B cell (primary cell): Measurements from ENCODE around the gene RAD51B. TPM values are rescaled to one million over a fixed set of nuclear protein-coding genes. Genes with fewer than 3 reads are reported as not detected.

Source experiments
- ATAC-seq: fragments of 200-7000 bp; cut with Tn5 transposase; one replicate; pipeline ENCODE4 v1.10.0; 2021; ENCODE audit warnings: low read depth, mild to moderate bottlenecking, moderate number of reproducible peaks, moderate library complexity
- CTCF ChIA-PET: fragments of 350-600 bp; sonication (Branson Sonifier 250); formaldehyde crosslinking; loops from one replicate; lab custom pipeline; 2021; ENCODE audit warnings: antibody characterized with exemption, inconsistent platforms; lab: Charles Lee
- POLR2A ChIA-PET: fragments of 350-600 bp; sonication (Branson Sonifier 250); formaldehyde crosslinking; loops from one replicate; lab custom pipeline; 2021; ENCODE audit warnings: antibody characterized with exemption; lab: Charles Lee
- DNase-seq: peaks from one replicate; pipeline ENCODE4 v3.0.0; 2013
- H2AFZ ChIP-seq: 2 replicates; pipeline ENCODE4 v1.6.1; 2012; ENCODE audit warnings: mild to moderate bottlenecking, low read depth, low read length; ENCODE audit not compliant: insufficient read depth, poor library complexity, severe bottlenecking
- H3K27ac ChIP-seq, 2 donors: 1 replicate in 1 of 2; 2 replicates in 1 of 2; pipeline ENCODE4 v1.5.1; 2012 to 2013; ENCODE audit warnings: low read length in 2 of 2, mild to moderate bottlenecking in 2 of 2, moderate library complexity in 1 of 2
- H3K27me3 ChIP-seq, 4 experiments: fragments of 200-600 bp in 1 of 4; sonication (generic) in 1 of 4; replicated peaks in 1 of 4; 1 replicate in 2 of 4; 2 replicates in 2 of 4; pipeline versions ENCODE4 v1.6.1 to v1.7.0; 2013 to 2016; ENCODE audit warnings: low read length in 3 of 4, mild to moderate bottlenecking in 2 of 4, mixed read lengths in 1 of 4, moderate library complexity in 1 of 4; ENCODE audit not compliant: insufficient read depth in 4 of 4, control insufficient read depth in 3 of 4; ENCODE audit errors: control extremely low read depth in 1 of 4
- H3K36me3 ChIP-seq, 2 experiments: replicated peaks in 1 of 2; 1 replicate in 1 of 2; 2 replicates in 1 of 2; pipeline versions ENCODE4 v1.6.1 to v1.7.1; 2013; ENCODE audit warnings: low read length in 1 of 2; ENCODE audit not compliant: insufficient read depth in 2 of 2, control insufficient read depth in 1 of 2; ENCODE audit errors: control extremely low read depth in 1 of 2, extremely low read depth in 1 of 2
- H3K4me1 ChIP-seq, 2 donors: fragments of 200-600 bp in 1 of 2; sonication (generic) in 1 of 2; 1 replicate in 1 of 2; 2 replicates in 1 of 2; pipeline versions ENCODE4 v1.5.1 to v1.6.1; 2013 to 2017; ENCODE audit warnings: low read length in 2 of 2; ENCODE audit not compliant: control insufficient read depth in 2 of 2, insufficient read depth in 2 of 2
- H3K4me2 ChIP-seq: replicated peaks from 2 replicates; pipeline ENCODE3; 2012; ENCODE audit warnings: mild to moderate bottlenecking, low read depth, low read length; ENCODE audit not compliant: poor library complexity, severe bottlenecking
- H3K4me3 ChIP-seq, 5 experiments: fragments of 200-600 bp in 1 of 5; sonication (generic) in 1 of 5; 1 replicate in 3 of 5; 2 replicates in 2 of 5; pipeline versions ENCODE4 v1.5.1 to v1.7.0; 2011 to 2016; ENCODE audit warnings: low read length in 4 of 5, mild to moderate bottlenecking in 4 of 5, low read depth in 2 of 5, control low read depth in 1 of 5, moderate library complexity in 1 of 5; ENCODE audit not compliant: insufficient read depth in 1 of 5; ENCODE audit errors: control extremely low read depth in 1 of 5, extremely low read depth in 1 of 5
- H3K79me2 ChIP-seq: fragments of 200-600 bp; sonication (generic); one replicate; pipeline ENCODE4 v1.6.0; 2016; ENCODE audit warnings: low read length; ENCODE audit not compliant: control insufficient read depth, insufficient read depth
- H3K9ac ChIP-seq: fragments of 200-600 bp; sonication (generic); 2 replicates; pipeline ENCODE4 v1.6.1; 2017; ENCODE audit warnings: mild to moderate bottlenecking, low read length, moderate library complexity
- H3K9me3 ChIP-seq, 3 donors: one replicate each; pipeline versions ENCODE4 v1.6.1 to v1.7.1; 2013; ENCODE audit warnings: low read length in 2 of 3; ENCODE audit not compliant: control insufficient read depth in 2 of 3, insufficient read depth in 1 of 3; ENCODE audit errors: control extremely low read depth in 1 of 3
- H4K20me1 ChIP-seq: 2 replicates; pipeline ENCODE4 v1.6.0; 2012; ENCODE audit warnings: mild to moderate bottlenecking, low read length; ENCODE audit not compliant: insufficient read depth, control insufficient read depth, poor library complexity, severe bottlenecking
- H3K27ac Mint-ChIP-seq: one replicate; pipeline ENCODE4 v1.8.0; 2021; ENCODE audit warnings: mixed read lengths
- H3K27me3 Mint-ChIP-seq: one replicate; pipeline ENCODE4 v1.8.0; 2021; ENCODE audit warnings: mixed read lengths
- H3K4me1 Mint-ChIP-seq: one replicate; pipeline ENCODE4 v1.8.0; 2021; ENCODE audit warnings: mixed read lengths
- H3K4me3 Mint-ChIP-seq: one replicate; pipeline ENCODE4 v1.8.0; 2021; ENCODE audit warnings: mixed read lengths
- H3K9me3 Mint-ChIP-seq: one replicate; pipeline ENCODE4 v1.8.0; 2022; ENCODE audit warnings: mixed read lengths; ENCODE audit not compliant: insufficient read depth
- EZH2 ChIP-seq: IDR thresholded peaks from 2 replicates; pipeline ENCODE4 v1.6.1; 2012; ENCODE audit warnings: borderline replicate concordance, low read depth, mild to moderate bottlenecking, moderate library complexity, low read length; ENCODE audit not compliant: insufficient read depth, poor library complexity, severe bottlenecking
- WGBS: methylation state at CpG from one replicate; pipeline ENCODE4 v1.1.5; 2013; ENCODE audit warnings: missing lambda C conversion rate; ENCODE audit not compliant: insufficient coverage; 5-methylcytosine and 5-hydroxymethylcytosine counted together
- intact Hi-C: fragments of 100-400 bp; cut with micrococcal nuclease; formaldehyde crosslinking; loops from one replicate; pipeline ENCODE4 v1.10.0; 2022
- polyA plus RNA-seq: library from polyadenylated mRNA; depleted of rRNA; stranded (reverse); fragments of >200 nt; gene quantifications from 2 replicates; pipeline ENCODE4 v1.2.3, GENCODE V29; 2012
- total RNA-seq, 2 donors: library from RNA; stranded (reverse); fragments of 120-200 nt in 1 of 2; gene quantifications; 1 replicate in 1 of 2; 2 replicates in 1 of 2; pipeline versions ENCODE4 v1.2.3 to v1.2.4, GENCODE V29; 2013 to 2022
- TF ChIP-seq, protein P1 (sequence below): fragments of 200-600 bp; IDR thresholded peaks from one replicate; pipeline ENCODE4 v1.8.0; 2022; ENCODE audit warnings: antibody characterized with exemption, mild to moderate bottlenecking

Gene RAD51B
- total and polyA plus RNA-seq, 2 donors (not counting 1 experiment from before 2014, with no cell fraction given) = 6.5 to 60.6 TPM

GRCh38 chr14:68584786-68585185, 765.2 kb downstream of the RAD51B start:
- H3K4me3 ChIP-seq = no peak overlapping the region

DNA sequence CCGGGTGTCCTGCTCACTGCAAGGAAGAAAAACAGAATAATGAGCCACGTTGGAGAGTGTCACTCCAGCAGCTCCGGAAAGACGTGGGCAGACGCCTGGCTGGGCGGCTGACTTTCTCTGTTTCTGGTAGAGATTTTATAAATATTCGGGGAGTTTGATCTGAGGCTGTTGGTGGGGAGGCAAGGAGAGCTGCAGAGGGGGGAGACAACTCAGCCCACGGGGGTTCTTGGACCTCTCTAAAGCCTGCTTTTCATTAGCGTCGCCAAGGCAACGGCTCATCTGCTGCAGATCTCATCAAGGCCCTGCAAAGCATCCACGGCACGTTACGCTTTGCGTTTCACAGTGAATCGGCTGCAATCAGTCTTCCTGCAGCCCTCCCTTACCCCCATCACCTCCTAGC, 766.1 kb downstream of the RAD51B start:
- Histone ChIP-seq H3K9me3 (peaks cover 0 to 3% (median 0%) of the 10 kb centered on the region in 3 donors), H3K9ac (no peak overlapping the region), H2AFZ (no peak overlapping the region), H3K4me3 (no peak overlapping the region), H3K4me2 (no peak overlapping the region), H3K4me1 (no peaks in the 10 kb centered on the region), H3K27me3 (no peaks in the 10 kb centered on the region), H3K36me3 (no peaks in the 10 kb centered on the region), H3K27ac (no peak overlapping the region), H3K79me2 (no peaks in the 10 kb centered on the region), H4K20me1 (no peaks in the 10 kb centered on the region)
- no peak overlapping the region for H3K4me3 Mint-ChIP-seq
- H3K27ac Mint-ChIP-seq = no peak overlapping the region
- H3K27me3 Mint-ChIP-seq = no peaks in the 10 kb centered on the region
- H3K4me1 Mint-ChIP-seq = no peaks in the 10 kb centered on the region
- intact Hi-C loops = no loop called here
- no peak for ATAC-seq
- H3K9me3 Mint-ChIP-seq = no peaks in the 10 kb centered on the region
- WGBS = 95% methylated on average over 15 of the region's 16 CpGs
- no peak for DNase-seq
- POLR2A ChIA-PET = interaction anchor here (0.5 kb wide), 1 partner anchor 45 kb away, joined by 4 read pairs; no protein-coding TSS in a partner anchor
- TF ChIP-seq, protein P1, sequence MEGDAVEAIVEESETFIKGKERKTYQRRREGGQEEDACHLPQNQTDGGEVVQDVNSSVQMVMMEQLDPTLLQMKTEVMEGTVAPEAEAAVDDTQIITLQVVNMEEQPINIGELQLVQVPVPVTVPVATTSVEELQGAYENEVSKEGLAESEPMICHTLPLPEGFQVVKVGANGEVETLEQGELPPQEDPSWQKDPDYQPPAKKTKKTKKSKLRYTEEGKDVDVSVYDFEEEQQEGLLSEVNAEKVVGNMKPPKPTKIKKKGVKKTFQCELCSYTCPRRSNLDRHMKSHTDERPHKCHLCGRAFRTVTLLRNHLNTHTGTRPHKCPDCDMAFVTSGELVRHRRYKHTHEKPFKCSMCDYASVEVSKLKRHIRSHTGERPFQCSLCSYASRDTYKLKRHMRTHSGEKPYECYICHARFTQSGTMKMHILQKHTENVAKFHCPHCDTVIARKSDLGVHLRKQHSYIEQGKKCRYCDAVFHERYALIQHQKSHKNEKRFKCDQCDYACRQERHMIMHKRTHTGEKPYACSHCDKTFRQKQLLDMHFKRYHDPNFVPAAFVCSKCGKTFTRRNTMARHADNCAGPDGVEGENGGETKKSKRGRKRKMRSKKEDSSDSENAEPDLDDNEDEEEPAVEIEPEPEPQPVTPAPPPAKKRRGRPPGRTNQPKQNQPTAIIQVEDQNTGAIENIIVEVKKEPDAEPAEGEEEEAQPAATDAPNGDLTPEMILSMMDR = no peak
- TF ChIP-seq EZH2 = no peak
- CTCF ChIA-PET = no interaction called here

More at GRCh38 chr14:68584786-68585185, 765.2 kb downstream of the RAD51B start:
- intact Hi-C loops = no loop called here
- Mint-ChIP-seq H3K27me3 (no peaks in the 10 kb centered on the region), H3K27ac (no peak overlapping the region), H3K9me3 (no peaks in the 10 kb centered on the region), H3K4me3 (no peak overlapping the region), H3K4me1 (no peaks in the 10 kb centered on the region)
- no peaks in the 10 kb centered on the region for H4K20me1 ChIP-seq
- H3K36me3 ChIP-seq = no peaks in the 10 kb centered on the region
- H3K9me3 ChIP-seq = peaks cover 0 to 3% (median 0%) of the 10 kb centered on the region in 3 donors
- no peaks in the 10 kb centered on the region for H3K4me1 ChIP-seq
- H3K79me2 ChIP-seq = no peaks in the 10 kb centered on the region
- POLR2A ChIA-PET = no interaction called here
- ATAC-seq (no peak), DNase-seq (no peak)
- CTCF ChIA-PET = interaction anchor here (0.7 kb wide), 1 partner anchor 9 kb away, joined by 3 read pairs; no protein-coding TSS in a partner anchor
- H3K4me2 ChIP-seq = no peak overlapping the region
- H3K27me3 ChIP-seq = no peaks in the 10 kb centered on the region
- H3K27ac ChIP-seq = no peak overlapping the region
- H3K9ac ChIP-seq = no peak overlapping the region
- WGBS = no CpG with 5 or more reads among the region's 4 CpGs
- TF ChIP-seq, protein P1 = no peak
- no peak for TF ChIP-seq EZH2
- H2AFZ ChIP-seq = no peak overlapping the region
